Fibroblast of skin of back (primary cell): Measurements from ENCODE around the gene RBM43.

ENCODE experiments used
- DNase-seq: peaks from one replicate; pipeline ENCODE4 v3.0.0-alpha.2; 2013

Gene RBM43

GRCh38 chr2:151217343-151217742 lies 44.3 kb downstream of the RBM43 start:
- no peak for DNase-seq

GRCh38 chr2:151207100-151207499 lies 54.6 kb downstream of the RBM43 start:
- DNase-seq = no peak

GRCh38 chr2:151206446-151206968 lies 55.2 kb downstream of the RBM43 start:
- no peak for DNase-seq

- no peak for DNase-seq
Observed at GRCh38 chr2:151205571-151205970, 56.1 kb downstream of the RBM43 start.

- no peak for DNase-seq
Observed at GRCh38 chr2:151204756-151205155, 56.9 kb downstream of the RBM43 start.

GRCh38 chr2:151200844-151201243 lies 60.8 kb downstream of the RBM43 start:
- no peak for DNase-seq

- no peak for DNase-seq
Observed at GRCh38 chr2:151200277-151200676, 61.4 kb downstream of the RBM43 start.

- DNase-seq = peak; percentile 7
Observed at GRCh38 chr2:151198645-151199044, 63.0 kb downstream of the RBM43 start.
